Gastrocnemius medialis (tissue), 4 donors: ENCODE data around the gene RTN3. TPM values are rescaled to one million over a fixed set of nuclear protein-coding genes. Genes with fewer than 3 reads are reported as not detected.

Experiments
- ATAC-seq, 2 donors: fragments of 150-250 bp; one replicate each; pipeline ENCODE4 v1.9.1; 2016
- DNase-seq, 2 donors: peaks; one replicate each; pipeline ENCODE4 v3.0.0-alpha.2; 2019
- H3K27ac ChIP-seq, 4 donors: fragments of 200-600 bp; sonication (generic); 1 replicate in 1 of 4; 2 replicates in 3 of 4; pipeline ENCODE4 v1.5.1; 2016 to 2018; ENCODE audit warnings: mild to moderate bottlenecking in 2 of 4, moderate library complexity in 1 of 4
- H3K27me3 ChIP-seq, 3 donors: fragments of 200-600 bp; sonication (generic) in 2 of 3; 1 replicate in 1 of 3; 2 replicates in 2 of 3; pipeline versions ENCODE4 v1.5.1 to v1.6.0; 2016 to 2019; ENCODE audit warnings: mild to moderate bottlenecking in 1 of 3, moderate library complexity in 1 of 3
- H3K36me3 ChIP-seq, 2 donors: fragments of 200-600 bp; sonication (generic) in 1 of 2; one replicate each; pipeline ENCODE4 v1.5.1; 2017 to 2018
- H3K4me1 ChIP-seq, 2 donors: fragments of 200-600 bp; sonication (generic) in 1 of 2; one replicate each; pipeline ENCODE4 v1.5.1; 2016 to 2017; ENCODE audit warnings: mild to moderate bottlenecking in 2 of 2
- H3K4me3 ChIP-seq, 4 donors: fragments of 200-600 bp; sonication (generic) in 3 of 4; 1 replicate in 1 of 4; 2 replicates in 3 of 4; pipeline ENCODE4 v1.5.1; 2016 to 2019; ENCODE audit warnings: mild to moderate bottlenecking in 2 of 4
- H3K9me3 ChIP-seq, 3 donors: fragments of 200-600 bp; sonication (generic) in 2 of 3; 1 replicate in 1 of 3; 2 replicates in 2 of 3; pipeline ENCODE4 v1.5.1; 2016 to 2019
- CTCF ChIP-seq, 5 experiments: fragments of 450-650 bp in 3 of 5; fragments of 200-600 bp in 2 of 5; sonication (generic) in 2 of 5; IDR thresholded peaks in 4 of 5; conservative IDR thresholded peaks in 1 of 5; 1 replicate in 4 of 5; 2 replicates in 1 of 5; pipeline ENCODE4 v1.5.1; 2016 to 2019; ENCODE audit warnings: antibody characterized with exemption in 5 of 5, mild to moderate bottlenecking in 3 of 5, moderate library complexity in 3 of 5
- POLR2A ChIP-seq, 2 donors: fragments of 450-650 bp; IDR thresholded peaks; one replicate each; pipeline ENCODE4 v1.6.1; 2017; ENCODE audit warnings: antibody characterized with exemption in 2 of 2, mild to moderate bottlenecking in 2 of 2, moderate library complexity in 2 of 2
- in situ Hi-C, 4 donors: fragments of 200-750 bp; cut with MboI; loops; one replicate each; pipeline versions ENCODE4 v1.15.0 to v1.8.0; 2017; ENCODE audit warnings: low sequenced_read_pairs in 4 of 4
- intact Hi-C: fragments of 100-400 bp; cut with DNase I; formaldehyde crosslinking; loops from one replicate; pipeline ENCODE4 v1.15.1; 2023; ENCODE audit warnings: low total_unique reads
- total RNA-seq, 4 donors: library from RNA; depleted of rRNA; stranded (reverse); fragments of >200 nt; gene quantifications; one replicate each; pipeline versions ENCODE4 v1.1.0 to v1.2.3, GENCODE V29; 2016

RTN3 gene
- total RNA-seq, 4 donors from 2014 or later = 45.5 to 112 (median 86.0) TPM

- intact Hi-C loops = no loop called here
- peaks cover 0 to 59% of the 10 kb centered on the region in 2 donors for H3K36me3 ChIP-seq
Measured at GRCh38 chr11:63641727-63642126, 39.6 kb upstream of the RTN3 start.

GRCh38 chr11:63643205-63643604, 38.1 kb upstream of the RTN3 start:
- ATAC-seq = no peak
- intact Hi-C loops = no loop called here
- H3K9me3 ChIP-seq = no peaks in the 10 kb centered on the region

More at GRCh38 chr11:63641727-63642126, 39.6 kb upstream of the RTN3 start:
- ATAC-seq (no peak), DNase-seq (no peak)
- no peaks in the 10 kb centered on the region for H3K4me1 ChIP-seq
- no peaks in the 10 kb centered on the region for H3K9me3 ChIP-seq
- in situ Hi-C loops = loop anchor here in 2 of 4 donors (10.0 to 25.0 kb wide), 2 partner anchors 93 to 96 kb away; no protein-coding TSS in a partner anchor
- TF ChIP-seq POLR2A (IDR thresholded peaks at IDR 0.05) (no peak), CTCF (IDR thresholded peaks at IDR 0.05 in 4 of 5, conservative IDR thresholded peaks at IDR 0.05 in 1 of 5) (no peak)
- no peak overlapping the region for H3K27ac ChIP-seq
- H3K4me3 ChIP-seq = no peak overlapping the region
- no peaks in the 10 kb centered on the region for H3K27me3 ChIP-seq

GRCh38 chr11:63652671-63653070, 28.6 kb upstream of the RTN3 start:
- Histone ChIP-seq H3K36me3 (peaks cover 0 to 78% of the 10 kb centered on the region in 2 donors), H3K27ac (no peak overlapping the region), H3K9me3 (no peaks in the 10 kb centered on the region), H3K4me1 (no peaks in the 10 kb centered on the region), H3K27me3 (no peaks in the 10 kb centered on the region), H3K4me3 (no peak overlapping the region)
- DNase-seq (no peak), ATAC-seq (no peak)
- in situ Hi-C loops = no loop called here
- intact Hi-C loops = no loop called here
- TF ChIP-seq CTCF (IDR thresholded peaks at IDR 0.05 in 4 of 5, conservative IDR thresholded peaks at IDR 0.05 in 1 of 5) (no peak), POLR2A (IDR thresholded peaks at IDR 0.05) (no peak)

More at GRCh38 chr11:63643205-63643604, 38.1 kb upstream of the RTN3 start:
- no peaks in the 10 kb centered on the region for H3K27me3 ChIP-seq
- in situ Hi-C loops = loop anchor here in 2 of 4 donors (10.0 to 25.0 kb wide), 2 partner anchors 92 to 94 kb away; no protein-coding TSS in a partner anchor
- H3K36me3 ChIP-seq = peaks cover 0 to 68% of the 10 kb centered on the region in 2 donors
- DNase-seq = no peak
- TF ChIP-seq POLR2A (IDR thresholded peaks at IDR 0.05) = no peak
- TF ChIP-seq CTCF (IDR thresholded peaks at IDR 0.05 in 4 of 5, conservative IDR thresholded peaks at IDR 0.05 in 1 of 5) = no peak
- no peak overlapping the region for H3K27ac ChIP-seq
- H3K4me1 ChIP-seq = no peaks in the 10 kb centered on the region
- no peak overlapping the region for H3K4me3 ChIP-seq

- ATAC-seq = no peak
- Histone ChIP-seq H3K4me3 (no peak overlapping the region), H3K36me3 (peaks cover 0 to 19% of the 10 kb centered on the region in 2 donors), H3K4me1 (peaks cover 19 to 20% of the 10 kb centered on the region in 2 donors), H3K27ac (no peak overlapping the region), H3K9me3 (no peaks in the 10 kb centered on the region), H3K27me3 (no peaks in the 10 kb centered on the region)
- intact Hi-C loops = no loop called here
- TF ChIP-seq POLR2A (IDR thresholded peaks at IDR 0.05) (no peak), CTCF (IDR thresholded peaks at IDR 0.05 in 4 of 5, conservative IDR thresholded peaks at IDR 0.05 in 1 of 5) (no peak)
- in situ Hi-C loops = loop anchor here in 2 of 4 donors (10.0 kb wide), 2 partner anchors 74 to 84 kb away; no protein-coding TSS in a partner anchor
- DNase-seq = no peak
Measured at GRCh38 chr11:63660972-63661371, 20.3 kb upstream of the RTN3 start.
